ENCODE measurements around the gene KPNA6.
"Not testable (repeated sequence)": the region's sequence is repeated elsewhere in the genome, so short reads cannot be mapped to it uniquely, and the experiment has no call there.

The KPNA6 gene

GRCh38 chr1:32114420-32114819 is 6.6 kb downstream of the KPNA6 start:
- H3K4me1 ChIP-seq = peaks cover 45% of the 10 kb centered on the region
- peaks cover 99% of the 10 kb centered on the region for H4K20me1 ChIP-seq
- no peaks in the 10 kb centered on the region for H3K9me3 ChIP-seq
- no peaks in the 10 kb centered on the region for H3K27me3 ChIP-seq
- no peak for TF ChIP-seq Cebpa-rat (IDR thresholded peaks at IDR 0.05)
- H3K9ac ChIP-seq = no peak overlapping the region
- peaks cover 39% of the 10 kb centered on the region for H3K36me3 ChIP-seq
- H3K27ac ChIP-seq = no peak overlapping the region
- H3K4me2 ChIP-seq = no peak overlapping the region
- no peak overlapping the region for H3K4me3 ChIP-seq

- peaks cover 36% of the 10 kb centered on the region for H3K4me1 ChIP-seq
- peaks cover 99% of the 10 kb centered on the region for H4K20me1 ChIP-seq
- no peak overlapping the region for H3K27ac ChIP-seq
- H3K9me3 ChIP-seq = no peaks in the 10 kb centered on the region
- no peak overlapping the region for H3K9ac ChIP-seq
- no peaks in the 10 kb centered on the region for H3K27me3 ChIP-seq
- H3K4me3 ChIP-seq = no peak overlapping the region
- no peak for TF ChIP-seq Cebpa-rat (IDR thresholded peaks at IDR 0.05)
- peaks cover 39% of the 10 kb centered on the region for H3K36me3 ChIP-seq
- peak overlapping the region; percentile 34 for H3K4me2 ChIP-seq
Observed at GRCh38 chr1:32115496-32115895, 7.6 kb downstream of the KPNA6 start.

GRCh38 chr1:32116531-32116930 is 8.7 kb downstream of the KPNA6 start:
- Histone ChIP-seq H3K27me3 (no peaks in the 10 kb centered on the region), H3K27ac (0 out of 2 replicates have a peak overlapping the region, but pooled peaks have one; percentile 19), H3K9ac (no peak overlapping the region), H4K20me1 (peaks cover 99% of the 10 kb centered on the region), H3K4me1 (peaks cover 38% of the 10 kb centered on the region), H3K9me3 (no peaks in the 10 kb centered on the region), H3K4me2 (peak overlapping the region; percentile 34), H3K36me3 (peaks cover 50% of the 10 kb centered on the region), H3K4me3 (no peak overlapping the region)
- no peak for TF ChIP-seq Cebpa-rat (IDR thresholded peaks at IDR 0.05)

DNA sequence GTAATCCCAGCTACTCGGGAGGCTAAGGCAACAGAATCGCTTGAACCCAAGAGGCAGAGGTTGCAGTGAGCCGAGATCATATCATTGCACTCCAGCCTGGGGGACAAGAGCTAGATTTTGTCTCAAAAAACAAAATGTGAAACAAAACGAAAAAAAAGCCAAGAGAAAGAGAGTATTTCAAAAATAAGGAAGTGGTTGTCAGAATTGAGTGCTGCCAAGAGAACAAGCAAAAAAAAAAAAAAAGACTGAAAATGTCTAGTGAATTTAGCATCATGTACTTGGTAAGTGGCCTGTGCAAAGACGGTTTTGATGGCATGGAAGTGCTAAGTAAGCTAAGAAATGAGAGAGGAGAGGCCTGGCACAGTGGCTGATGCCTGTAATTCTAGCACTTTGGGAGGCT is 14.3 kb downstream of the KPNA6 start:
- Histone ChIP-seq H3K4me2 (peak overlapping the region; percentile 26; the same call in 1 of the 2 replicates), H3K27ac (no peak overlapping the region), H4K20me1 (peaks cover 98% of the 10 kb centered on the region), H3K27me3 (no peaks in the 10 kb centered on the region), H3K36me3 (peaks cover 24% of the 10 kb centered on the region), H3K4me1 (peaks cover 30% of the 10 kb centered on the region), H3K4me3 (no peak overlapping the region), H3K9me3 (no peaks in the 10 kb centered on the region), H3K9ac (no peak overlapping the region)
- no peak for TF ChIP-seq Cebpa-rat (IDR thresholded peaks at IDR 0.05)

DNA sequence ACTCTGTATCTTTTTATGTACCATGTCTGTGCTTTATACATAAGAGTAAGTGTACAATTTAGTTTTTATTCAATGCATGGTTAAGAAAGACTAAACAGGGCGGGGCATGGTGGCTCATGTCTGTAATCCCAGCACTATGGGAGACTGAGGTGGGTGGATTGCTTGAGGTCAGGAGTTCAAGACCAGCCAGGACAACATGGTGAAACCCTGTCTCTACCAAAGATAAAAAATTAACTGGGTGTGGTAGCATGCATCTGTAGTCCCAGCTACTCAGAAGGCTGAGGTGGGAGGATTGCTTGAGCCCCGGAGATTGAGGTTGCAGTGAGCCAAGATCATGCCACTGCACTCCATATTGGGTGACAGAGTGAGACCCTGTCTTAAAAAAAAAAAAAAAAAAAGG is 15.5 kb downstream of the KPNA6 start:
- Histone ChIP-seq H3K36me3 (peaks cover 30% of the 10 kb centered on the region), H4K20me1 (peaks cover 97% of the 10 kb centered on the region)
- H3K9ac ChIP-seq = not testable (repeated sequence)

GRCh38 chr1:32125313-32125712 is 17.5 kb downstream of the KPNA6 start:
- Histone ChIP-seq H3K4me2 (no peak overlapping the region), H3K9me3 (no peaks in the 10 kb centered on the region), H3K27ac (no peak overlapping the region), H3K27me3 (no peaks in the 10 kb centered on the region), H3K4me1 (peaks cover 53% of the 10 kb centered on the region), H3K4me3 (no peak overlapping the region), H4K20me1 (peaks cover 97% of the 10 kb centered on the region), H3K9ac (no peak overlapping the region), H3K36me3 (peaks cover 41% of the 10 kb centered on the region)
- TF ChIP-seq Cebpa-rat (IDR thresholded peaks at IDR 0.05) = no peak

More for the DNA sequence above, 15.5 kb downstream of the KPNA6 start:
- not testable (repeated sequence) for H3K4me3 ChIP-seq, H3K27me3 ChIP-seq, H3K27ac ChIP-seq, H3K4me2 ChIP-seq, H3K9me3 ChIP-seq
- H3K4me1 ChIP-seq = peaks cover 41% of the 10 kb centered on the region

DNA sequence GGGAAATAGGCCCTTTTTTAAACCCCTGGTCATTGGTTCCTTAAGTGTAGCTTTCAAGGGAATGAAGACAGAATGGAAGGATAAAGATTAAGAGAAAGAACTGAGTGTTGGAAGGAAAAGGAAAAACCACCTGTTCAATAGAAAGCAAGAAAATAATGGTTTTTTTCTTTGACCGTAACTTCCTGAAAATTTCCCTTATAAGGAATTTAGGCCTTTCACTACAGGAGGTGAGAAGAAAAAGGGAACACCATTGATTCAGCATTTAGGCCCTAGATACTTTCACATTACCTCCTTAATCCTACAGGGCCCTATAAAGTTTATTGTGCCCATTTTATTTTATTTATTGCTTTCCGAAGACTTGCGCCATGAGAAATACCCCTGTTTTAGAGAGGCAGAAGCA is 18.9 kb downstream of the KPNA6 start:
- Histone ChIP-seq H3K4me3 (no peak overlapping the region), H3K4me2 (0 out of 2 replicates have a peak overlapping the region, but pooled peaks have one; percentile 6), H3K9ac (no peak overlapping the region), H3K36me3 (peaks cover 41% of the 10 kb centered on the region), H3K27me3 (no peaks in the 10 kb centered on the region), H3K27ac (no peak overlapping the region), H3K9me3 (no peaks in the 10 kb centered on the region), H3K4me1 (peaks cover 40% of the 10 kb centered on the region), H4K20me1 (peaks cover 95% of the 10 kb centered on the region)
- no peak for TF ChIP-seq Cebpa-rat (IDR thresholded peaks at IDR 0.05)

- Histone ChIP-seq H3K4me3 (no peak overlapping the region), H3K4me1 (peaks cover 32% of the 10 kb centered on the region), H4K20me1 (peaks cover 93% of the 10 kb centered on the region), H3K4me2 (peak overlapping the region; percentile 14; the same call in 1 of the 2 replicates), H3K36me3 (peaks cover 47% of the 10 kb centered on the region), H3K27me3 (no peaks in the 10 kb centered on the region), H3K9ac (no peak overlapping the region), H3K9me3 (no peaks in the 10 kb centered on the region), H3K27ac (no peak overlapping the region)
- TF ChIP-seq Cebpa-rat (IDR thresholded peaks at IDR 0.05) = no peak
Observed at GRCh38 chr1:32127409-32128198, 19.7 kb downstream of the KPNA6 start.

- H3K4me2 ChIP-seq = peak overlapping the region; percentile 33
Observed at GRCh38 chr1:32128479-32128878, 20.6 kb downstream of the KPNA6 start.

DNA sequence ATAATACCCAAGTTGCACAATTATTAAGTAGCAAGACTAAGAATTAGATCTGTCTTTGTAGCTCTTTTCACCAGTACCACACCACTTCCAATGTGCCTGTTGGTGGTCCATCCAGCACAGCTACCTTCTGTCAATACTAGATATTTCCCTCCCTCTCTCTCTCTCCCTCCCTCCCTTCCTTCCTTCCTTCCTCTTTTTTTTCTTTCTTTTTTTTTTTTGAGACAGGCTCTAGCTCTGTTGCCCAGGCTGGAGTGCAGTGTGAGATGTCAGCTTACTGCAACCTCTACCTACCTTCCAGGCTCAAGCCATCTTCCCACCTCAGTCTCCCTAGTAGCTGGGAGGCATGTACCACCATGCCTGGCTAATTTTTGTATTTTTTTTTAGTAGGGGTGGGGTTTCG is 21.1 kb downstream of the KPNA6 start:
- Histone ChIP-seq H3K4me1 (peaks cover 31% of the 10 kb centered on the region), H3K27ac (no peak overlapping the region), H3K9me3 (no peaks in the 10 kb centered on the region), H3K9ac (0 out of 2 replicates have a peak overlapping the region, but pooled peaks have one; percentile 9), H3K27me3 (no peaks in the 10 kb centered on the region), H3K4me3 (no peak overlapping the region), H3K4me2 (peak overlapping the region; percentile 33), H4K20me1 (peaks cover 93% of the 10 kb centered on the region), H3K36me3 (peaks cover 59% of the 10 kb centered on the region)
- no peak for TF ChIP-seq Cebpa-rat (IDR thresholded peaks at IDR 0.05)

More at GRCh38 chr1:32128479-32128878, 20.6 kb downstream of the KPNA6 start:
- H3K4me1 ChIP-seq = peaks cover 31% of the 10 kb centered on the region
- H3K9ac ChIP-seq = no peak overlapping the region
- TF ChIP-seq Cebpa-rat (IDR thresholded peaks at IDR 0.05) = no peak
- peaks cover 93% of the 10 kb centered on the region for H4K20me1 ChIP-seq
- H3K27me3 ChIP-seq = no peaks in the 10 kb centered on the region
- no peak overlapping the region for H3K4me3 ChIP-seq
- H3K27ac ChIP-seq = no peak overlapping the region
- no peaks in the 10 kb centered on the region for H3K9me3 ChIP-seq
- H3K36me3 ChIP-seq = peaks cover 56% of the 10 kb centered on the region

GRCh38 chr1:32133950-32134280 is 26.1 kb downstream of the KPNA6 start:
- H3K4me3 ChIP-seq, H3K9me3 ChIP-seq, H3K27me3 ChIP-seq, H3K27ac ChIP-seq, H3K4me2 ChIP-seq, H3K9ac ChIP-seq: not testable (repeated sequence)
- Histone ChIP-seq H3K4me1 (peaks cover 11% of the 10 kb centered on the region), H4K20me1 (peaks cover 96% of the 10 kb centered on the region), H3K36me3 (peaks cover 78% of the 10 kb centered on the region)

Data from BLaER1 (cell line).